Gastrocnemius medialis (tissue), 4 donors: Measurements from ENCODE around the gene MEPCE.
"Not testable (repeated sequence)": the region's sequence is repeated elsewhere in the genome, so short reads cannot be mapped to it uniquely, and the experiment has no call there.

ENCODE experiments used
- CTCF ChIP-seq, 5 experiments: fragments of 450-650 bp in 3 of 5; fragments of 200-600 bp in 2 of 5; sonication (generic) in 2 of 5; IDR thresholded peaks in 4 of 5; conservative IDR thresholded peaks in 1 of 5; 1 replicate in 4 of 5; 2 replicates in 1 of 5; pipeline ENCODE4 v1.5.1; 2016 to 2019; ENCODE audit warnings: antibody characterized with exemption in 5 of 5, mild to moderate bottlenecking in 3 of 5, moderate library complexity in 3 of 5
- POLR2A ChIP-seq, 2 donors: fragments of 450-650 bp; IDR thresholded peaks; one replicate each; pipeline ENCODE4 v1.6.1; 2017; ENCODE audit warnings: antibody characterized with exemption in 2 of 2, mild to moderate bottlenecking in 2 of 2, moderate library complexity in 2 of 2

DNA sequence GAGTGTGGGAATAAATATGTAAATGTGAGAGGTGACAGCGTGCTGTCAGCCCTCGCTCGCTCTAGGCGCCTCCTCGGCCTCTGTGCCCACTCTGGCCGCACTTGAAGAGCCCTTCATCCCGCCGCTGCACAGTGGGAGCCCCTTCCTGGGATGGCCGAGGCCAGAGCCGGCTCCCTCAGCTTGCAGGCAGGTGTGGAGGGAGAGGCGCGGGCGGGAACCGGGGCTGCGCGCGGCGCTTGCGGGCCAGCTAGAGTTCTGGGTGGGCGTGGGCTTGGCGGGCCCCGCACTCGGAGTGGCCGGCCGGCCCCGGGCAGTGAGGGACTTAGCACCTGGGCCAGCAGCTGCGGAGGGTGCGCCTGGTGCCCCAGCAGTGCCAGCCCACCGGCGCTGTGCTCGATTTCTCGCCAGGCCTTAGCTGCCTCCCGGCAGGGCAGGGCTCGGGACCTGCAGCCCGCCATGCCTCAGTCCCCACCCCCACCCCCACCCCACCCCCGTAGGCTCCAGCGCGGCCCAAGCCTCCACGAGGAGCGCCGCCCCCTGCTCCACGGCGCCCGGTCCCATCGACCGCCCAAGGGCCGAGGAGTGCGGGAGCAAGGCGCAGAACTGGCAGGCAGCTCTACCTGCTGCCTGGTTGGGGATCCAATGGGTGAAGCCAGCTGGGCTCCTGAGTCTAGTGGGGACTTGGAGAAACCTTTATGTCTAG is 47.9 kb upstream of the MEPCE start:
- TF ChIP-seq CTCF (IDR thresholded peaks at IDR 0.05 in 4 of 5, conservative IDR thresholded peaks at IDR 0.05 in 1 of 5); POLR2A (IDR thresholded peaks at IDR 0.05): not testable (repeated sequence)
